Hepatocyte (in vitro differentiated cells): ENCODE results near the gene XKRX. TPM values are rescaled to one million over a fixed set of nuclear protein-coding genes. Genes with fewer than 3 reads are reported as not detected.

Source experiments
- DNase-seq: peaks from one replicate; pipeline ENCODE4 v3.0.0-alpha.2; 2016; ENCODE audit warnings: low spot score
- H2AFZ ChIP-seq: fragments of 200-600 bp; sonication (generic); 2 replicates; pipeline ENCODE4 v1.6.0; 2016; ENCODE audit warnings: antibody characterized with exemption, mild to moderate bottlenecking
- H3K27ac ChIP-seq: fragments of 200-600 bp; sonication (generic); 2 replicates; pipeline ENCODE4 v1.5.1; 2016; ENCODE audit warnings: mild to moderate bottlenecking
- H3K27me3 ChIP-seq: fragments of 200-600 bp; sonication (generic); 2 replicates; pipeline ENCODE4 v1.6.1; 2016
- H3K36me3 ChIP-seq: fragments of 200-600 bp; sonication (generic); replicated peaks from 2 replicates; pipeline ENCODE4 v1.5.1; 2016; ENCODE audit warnings: low read depth; ENCODE audit not compliant: insufficient read depth
- H3K4me1 ChIP-seq: fragments of 200-600 bp; sonication (generic); 2 replicates; pipeline ENCODE4 v1.5.1; 2016; ENCODE audit warnings: mild to moderate bottlenecking, moderate library complexity; ENCODE audit not compliant: insufficient read depth
- H3K4me2 ChIP-seq: fragments of 200-600 bp; sonication (generic); 2 replicates; pipeline ENCODE4 v1.6.0; 2016
- H3K4me3 ChIP-seq: fragments of 200-600 bp; sonication (generic); 2 replicates; pipeline ENCODE4 v1.5.1; 2016; ENCODE audit warnings: mild to moderate bottlenecking
- H3K79me2 ChIP-seq: fragments of 200-600 bp; sonication (generic); 2 replicates; pipeline ENCODE4 v1.6.0; 2017; ENCODE audit warnings: mild to moderate bottlenecking
- H3K9me2 ChIP-seq: fragments of 200-600 bp; sonication (generic); replicated peaks from 2 replicates; pipeline ENCODE4 v1.6.0; 2017; ENCODE audit warnings: mild to moderate bottlenecking; ENCODE audit not compliant: insufficient read depth
- H3K9me3 ChIP-seq: fragments of 200-600 bp; sonication (generic); 2 replicates; pipeline ENCODE4 v1.5.1; 2016; ENCODE audit warnings: low read depth, mild to moderate bottlenecking
- H4K20me1 ChIP-seq: fragments of 200-600 bp; sonication (generic); 2 replicates; pipeline ENCODE4 v1.6.0; 2016; ENCODE audit warnings: mild to moderate bottlenecking; ENCODE audit not compliant: insufficient read depth, poor library complexity, severe bottlenecking
- CTCF ChIP-seq: fragments of 200-600 bp; sonication (generic); IDR thresholded peaks from 2 replicates; pipeline ENCODE4 v1.5.1; 2016; ENCODE audit warnings: antibody characterized with exemption, mild to moderate bottlenecking; ENCODE audit not compliant: poor library complexity
- EZH2 ChIP-seq: fragments of 200-600 bp; sonication (generic); IDR thresholded peaks from 2 replicates; pipeline ENCODE4 v1.6.1; 2016; ENCODE audit warnings: antibody characterized with exemption, mild to moderate bottlenecking, borderline replicate concordance
- EZH2phosphoT487 ChIP-seq: fragments of 200-600 bp; sonication (generic); IDR thresholded peaks from one replicate; pipeline ENCODE4 v1.6.1; 2018; ENCODE audit warnings: antibody characterized with exemption, mild to moderate bottlenecking, low read depth, moderate library complexity; ENCODE audit not compliant: unreplicated experiment, severe bottlenecking
- WGBS: methylation state at CpG from one replicate; pipeline ENCODE4 v1.1.6; 2016; ENCODE audit warnings: low lambda C conversion rate; ENCODE audit errors: missing lambda C conversion rate; 5-methylcytosine and 5-hydroxymethylcytosine counted together
- polyA plus RNA-seq: library from polyadenylated mRNA; unstranded; fragments of >200 nt; fragmentation: Nextera tagmentation; extraction: Ambion mirVana; gene quantifications from 2 replicates; pipeline ENCODE4 v1.2.1, GENCODE V29; 2016
- total RNA-seq: library from RNA; depleted of rRNA; stranded (reverse); fragments of >200 nt; gene quantifications from 2 replicates; pipeline ENCODE4 v1.2.3, GENCODE V29; 2014

Gene XKRX
- total and polyA plus RNA-seq, 2 experiments from 2014 or later: 1.1 to 8.7 TPM

- Histone ChIP-seq H3K27ac (no peak overlapping the region), H3K4me3 (no peak overlapping the region), H3K79me2 (no peaks in the 10 kb centered on the region), H4K20me1 (no peaks in the 10 kb centered on the region), H3K4me2 (no peak overlapping the region), H3K4me1 (no peaks in the 10 kb centered on the region), H3K36me3 (no peaks in the 10 kb centered on the region), H3K9me2 (no peaks in the 10 kb centered on the region), H3K27me3 (no peaks in the 10 kb centered on the region), H3K9me3 (no peaks in the 10 kb centered on the region), H2AFZ (no peak overlapping the region)
- no peak for DNase-seq
- 76% methylated on average over 4 of the region's 4 CpGs for WGBS
- TF ChIP-seq EZH2phosphoT487: no peak
- TF ChIP-seq EZH2: no peak
- TF ChIP-seq CTCF: no peak
Observed at GRCh38 chrX:100931218-100931924, 2.7 kb upstream of the XKRX start.

- Histone ChIP-seq H3K4me2 (peak overlapping the region; percentile 41), H3K27me3 (no peaks in the 10 kb centered on the region), H3K36me3 (no peaks in the 10 kb centered on the region), H3K4me3 (no peak overlapping the region), H3K9me3 (no peaks in the 10 kb centered on the region), H3K9me2 (no peaks in the 10 kb centered on the region), H3K79me2 (no peaks in the 10 kb centered on the region), H2AFZ (no peak overlapping the region), H4K20me1 (no peaks in the 10 kb centered on the region), H3K27ac (no peak overlapping the region), H3K4me1 (peaks cover 6% of the 10 kb centered on the region)
- DNase-seq: no peak
- TF ChIP-seq EZH2phosphoT487: no peak
- TF ChIP-seq CTCF: no peak
- 57% methylated on average over 2 of the region's 2 CpGs for WGBS
Observed at GRCh38 chrX:100926453-100926852, 2.3 kb downstream of the XKRX start.

- Histone ChIP-seq H3K4me3 (no peak overlapping the region), H2AFZ (no peak overlapping the region), H3K9me2 (no peaks in the 10 kb centered on the region), H3K27ac (peak overlapping the region; percentile 44), H3K27me3 (no peaks in the 10 kb centered on the region), H3K4me2 (peak overlapping the region; percentile 41), H3K36me3 (no peaks in the 10 kb centered on the region), H3K79me2 (no peaks in the 10 kb centered on the region), H3K9me3 (no peaks in the 10 kb centered on the region), H3K4me1 (peaks cover 6% of the 10 kb centered on the region), H4K20me1 (no peaks in the 10 kb centered on the region)
- TF ChIP-seq EZH2 (no peak), CTCF (no peak), EZH2phosphoT487 (no peak)
- WGBS: 62% methylated on average over 3 of the region's 3 CpGs
- DNase-seq: peak; percentile 9
Observed at GRCh38 chrX:100924375-100924774, 4.3 kb downstream of the XKRX start.
